HG03097 (cell line): ENCODE measurements around the gene ZMYND15.

Source experiments
- ATAC-seq: cut with Tn5 transposase; IDR thresholded peaks from one replicate; pipeline ENCODE4 v1.9.1; 2021; ENCODE audit not compliant: unreplicated experiment, low FRiP score

ZMYND15 gene

GRCh38 chr17:4780325-4780955 lies 40.8 kb downstream of the ZMYND15 start:
- no peak for ATAC-seq

DNA sequence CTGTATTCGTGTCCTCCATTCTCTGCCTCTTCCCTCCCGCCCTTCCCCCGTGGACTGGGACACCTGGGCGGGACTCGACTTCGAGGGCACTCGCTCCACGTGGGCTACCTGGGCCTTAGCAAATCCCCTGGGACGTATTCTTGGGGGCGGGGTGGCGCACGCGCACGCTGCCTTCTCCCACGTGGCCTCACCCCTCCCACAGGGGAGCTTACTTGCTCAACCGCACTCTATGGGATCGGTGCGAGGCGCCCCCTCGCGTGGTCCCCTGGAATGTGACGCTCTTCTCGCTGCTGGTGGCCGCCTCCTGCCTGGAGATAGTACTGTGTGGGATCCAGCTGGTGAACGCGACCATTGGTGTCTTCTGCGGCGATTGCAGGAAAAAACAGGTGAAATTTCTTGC lies 43.0 kb downstream of the ZMYND15 start:
- ATAC-seq = no peak

GRCh38 chr17:4785311-4786105 lies 45.9 kb downstream of the ZMYND15 start:
- no peak for ATAC-seq

GRCh38 chr17:4786106-4786511 lies 46.5 kb downstream of the ZMYND15 start, which contains the start of gene VMO1:
TSS of gene VMO1 (minus strand) at chr17:4786364. CDS start at chr17:4786352, 12 bp downstream.
- ATAC-seq = no peak

DNA sequence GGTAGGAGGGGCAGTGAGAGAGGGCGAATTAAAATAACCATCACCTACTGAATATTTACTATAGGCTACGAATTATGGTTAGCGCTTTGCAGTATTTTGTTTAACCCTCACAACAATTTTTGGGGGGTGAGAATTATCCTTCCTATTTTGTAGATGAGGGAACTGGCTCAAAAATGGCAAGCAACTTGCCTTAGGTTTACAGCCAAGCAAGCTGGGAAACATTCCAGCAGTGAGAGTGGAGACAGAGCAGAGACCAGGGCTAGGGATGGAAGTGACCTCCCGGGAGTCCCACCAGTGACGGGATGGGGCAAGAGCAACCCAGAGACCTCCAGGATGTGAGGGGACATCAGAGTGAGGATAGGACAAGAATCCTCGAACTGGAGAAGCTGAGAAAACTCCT lies 46.9 kb downstream of the ZMYND15 start:
- no peak for ATAC-seq

DNA sequence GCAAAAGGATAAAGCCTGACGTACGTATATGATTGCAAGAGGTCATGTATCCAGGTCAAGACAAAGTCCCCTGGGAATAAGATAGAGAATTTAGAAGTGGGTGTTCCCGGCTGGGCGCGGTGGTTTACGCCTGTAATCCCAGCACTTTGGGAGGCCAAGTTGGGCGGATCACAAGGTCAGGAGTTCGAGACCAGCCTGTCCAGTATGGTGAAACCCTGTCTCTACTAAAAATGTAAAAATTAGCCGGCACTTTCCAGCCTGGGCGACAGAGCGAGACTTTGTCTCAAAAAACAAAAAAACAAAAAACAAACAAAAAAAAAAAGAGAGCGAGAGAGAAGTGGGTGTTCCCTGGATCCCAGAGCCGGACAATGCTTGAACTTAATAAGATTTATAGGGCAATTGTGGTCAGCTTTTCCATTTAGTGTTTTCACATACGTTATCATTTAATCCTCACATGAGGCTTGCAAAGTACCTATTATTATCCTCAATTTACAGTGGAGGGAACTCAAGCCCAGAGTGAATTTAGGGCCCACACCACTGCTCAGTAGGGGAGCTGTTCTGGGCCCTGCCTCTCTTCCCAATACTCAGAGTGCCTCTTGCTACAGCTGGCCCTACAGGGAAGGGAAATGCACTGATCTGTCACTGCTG lies 48.6 kb downstream of the ZMYND15 start:
- ATAC-seq = no peak

DNA sequence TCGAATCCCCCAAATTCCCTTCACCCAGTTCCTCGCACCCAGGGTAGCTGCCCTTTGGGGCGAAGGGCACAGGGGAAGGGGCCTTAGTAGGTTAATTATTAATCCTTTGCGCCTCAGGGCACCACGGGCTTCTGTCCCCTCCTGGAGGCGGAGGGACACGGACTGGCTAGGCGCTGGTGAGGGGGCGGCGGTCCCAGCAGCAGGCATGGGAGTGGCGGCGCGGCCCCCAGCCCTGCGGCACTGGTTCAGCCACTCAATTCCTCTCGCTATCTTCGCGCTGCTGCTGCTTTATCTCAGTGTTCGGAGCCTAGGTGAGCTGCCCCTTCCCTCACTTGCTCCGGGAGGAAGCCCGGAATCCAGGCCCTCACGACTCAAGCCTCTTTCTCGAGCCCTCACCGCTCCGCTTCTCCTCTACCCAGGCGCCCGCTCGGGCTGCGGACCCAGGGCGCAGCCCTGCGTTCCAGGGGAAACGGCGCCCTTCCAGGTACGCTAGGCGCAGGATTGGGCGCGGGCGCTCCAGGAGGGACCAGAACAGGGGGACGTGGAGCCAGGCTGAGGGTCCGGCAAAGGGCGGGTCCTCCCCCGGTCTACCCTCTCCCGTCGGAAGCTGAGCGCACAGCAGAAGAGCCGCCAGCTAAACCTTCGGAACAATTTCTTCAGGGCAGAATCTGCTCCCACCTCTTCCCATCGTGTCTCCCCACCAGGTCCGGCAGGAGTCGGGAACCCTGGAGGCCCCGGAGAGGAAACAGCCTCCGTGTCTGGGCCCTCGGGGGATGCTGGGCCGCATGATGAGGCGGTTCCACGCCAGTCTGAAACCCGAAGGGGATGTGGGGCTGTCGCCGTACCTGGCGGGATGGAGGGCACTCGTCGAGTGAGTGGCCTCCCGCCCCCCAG lies 49.4 kb downstream of the ZMYND15 start, which contains the start of gene GLTPD2:
TSS of gene GLTPD2 (plus strand) at position 158 of the 894 bp plus-strand sequence. CDS start at position 206, 48 bp downstream.
- ATAC-seq = no peak

DNA sequence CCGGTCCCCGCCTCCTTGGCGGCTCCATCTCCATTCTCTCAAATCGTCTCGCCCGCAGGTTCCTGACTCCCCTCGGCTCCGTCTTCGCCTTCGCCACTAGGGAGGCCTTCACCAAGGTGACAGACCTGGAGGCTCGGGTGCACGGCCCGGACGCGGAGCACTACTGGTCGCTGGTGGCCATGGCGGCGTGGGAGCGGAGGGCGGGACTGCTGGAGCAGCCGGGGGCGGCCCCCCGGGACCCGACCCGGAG lies 50.0 kb downstream of the ZMYND15 start:
- ATAC-seq = no peak

GRCh38 chr17:4789951-4790704 lies 50.5 kb downstream of the ZMYND15 start:
- ATAC-seq = peak; percentile 90

- no peak for ATAC-seq
Measured at GRCh38 chr17:4790705-4791088, 51.1 kb downstream of the ZMYND15 start.

- ATAC-seq = no peak
Measured at GRCh38 chr17:4795168-4795567, 55.5 kb downstream of the ZMYND15 start.
